GM23338 (cell line): Measurements from ENCODE around the gene TECPR2. TPM values are rescaled to one million over a fixed set of nuclear protein-coding genes. Genes with fewer than 3 reads are reported as not detected.

Experiments
- ATAC-seq: fragments of 200-7000 bp; cut with Tn5 transposase; 3 replicates; pipeline ENCODE4 v1.9.1; 2020
- DNase-seq: peaks from one replicate; pipeline ENCODE4 v3.0.0-alpha.2; 2015; ENCODE audit warnings: low spot score
- H2AFZ ChIP-seq: fragments of 200-600 bp; sonication (generic); 2 replicates; pipeline ENCODE4 v1.8.0; 2016; ENCODE audit warnings: antibody characterized with exemption, mild to moderate bottlenecking, moderate library complexity
- H3F3A ChIP-seq: fragments of 200-600 bp; sonication (generic); replicated peaks from 2 replicates; pipeline ENCODE4 v1.8.0; 2017; ENCODE audit warnings: antibody characterized with exemption, mixed run types, low read depth
- H3K27ac ChIP-seq: fragments of 200-600 bp; sonication (generic); 2 replicates; pipeline ENCODE4 v1.6.1; 2016; ENCODE audit warnings: low read depth
- H3K27me3 ChIP-seq: fragments of 200-600 bp; sonication (generic); 2 replicates; pipeline ENCODE4 v1.8.0; 2016; ENCODE audit warnings: mild to moderate bottlenecking, mixed run types, moderate library complexity; ENCODE audit not compliant: insufficient read depth
- H3K36me3 ChIP-seq: fragments of 200-600 bp; sonication (generic); 2 replicates; pipeline ENCODE4 v1.8.0; 2016; ENCODE audit warnings: mild to moderate bottlenecking; ENCODE audit not compliant: insufficient read depth
- H3K4me1 ChIP-seq: fragments of 200-600 bp; sonication (generic); 2 replicates; pipeline ENCODE4 v1.8.0; 2016; ENCODE audit warnings: mild to moderate bottlenecking, moderate library complexity; ENCODE audit not compliant: insufficient read depth
- H3K4me2 ChIP-seq: fragments of 200-600 bp; sonication (generic); 2 replicates; pipeline ENCODE4 v1.7.1; 2017; ENCODE audit warnings: mixed run types
- H3K4me3 ChIP-seq: fragments of 200-600 bp; sonication (generic); 2 replicates; pipeline ENCODE4 v1.6.1; 2016; ENCODE audit warnings: mixed run types
- H3K79me2 ChIP-seq: fragments of 200-600 bp; sonication (generic); replicated peaks from 2 replicates; pipeline ENCODE4 v1.8.0; 2017; ENCODE audit warnings: mild to moderate bottlenecking; ENCODE audit not compliant: insufficient read depth
- H3K9me2 ChIP-seq: fragments of 200-600 bp; sonication (generic); 2 replicates; pipeline ENCODE4 v1.8.0; 2017; ENCODE audit not compliant: insufficient read depth
- H4K20me1 ChIP-seq: fragments of 200-600 bp; sonication (generic); replicated peaks from 2 replicates; pipeline ENCODE4 v1.8.0; 2017; ENCODE audit warnings: mild to moderate bottlenecking; ENCODE audit not compliant: insufficient read depth
- H3K27ac Mint-ChIP-seq: 2 replicates; pipeline ENCODE4 v1.8.0; 2020; ENCODE audit warnings: inconsistent platforms, mild to moderate bottlenecking, moderate library complexity, mixed read lengths
- H3K27me3 Mint-ChIP-seq: 3 replicates; pipeline ENCODE4 v1.8.0; 2022; ENCODE audit warnings: low read depth, mild to moderate bottlenecking, moderate library complexity, mixed read lengths, inconsistent platforms; ENCODE audit not compliant: insufficient read depth, poor library complexity
- H3K36me3 Mint-ChIP-seq: 3 replicates; pipeline ENCODE4 v1.8.0; 2021; ENCODE audit warnings: low read depth, mild to moderate bottlenecking, inconsistent platforms, moderate library complexity, mixed read lengths
- H3K4me1 Mint-ChIP-seq: 3 replicates; pipeline ENCODE4 v1.8.0; 2020; ENCODE audit warnings: mild to moderate bottlenecking, inconsistent platforms, mixed read lengths
- H3K4me3 Mint-ChIP-seq: 3 replicates; pipeline ENCODE4 v1.8.0; 2021; ENCODE audit warnings: moderate library complexity, mild to moderate bottlenecking, inconsistent platforms, mixed read lengths
- H3K9me3 Mint-ChIP-seq: 3 replicates; pipeline ENCODE4 v1.8.0; 2020; ENCODE audit warnings: moderate library complexity, mild to moderate bottlenecking, inconsistent platforms, mixed read lengths
- CREB1 ChIP-seq: fragments of 250-450 bp; sonication (Bioruptor Pico); IDR thresholded peaks from 2 replicates; pipeline ENCODE4 v1.5.0; 2020; ENCODE audit warnings: low read depth, mild to moderate bottlenecking, moderate library complexity
- ETS1 ChIP-seq: IDR thresholded peaks from 2 replicates; pipeline ENCODE4 v1.6.1; 2016; ENCODE audit warnings: antibody characterized with exemption
- EZH2 ChIP-seq: fragments of 200-600 bp; sonication (generic); IDR thresholded peaks from one replicate; pipeline ENCODE4 v1.8.0; 2017; ENCODE audit warnings: antibody characterized with exemption, mild to moderate bottlenecking, low read depth; ENCODE audit not compliant: unreplicated experiment
- EZH2phosphoT487 ChIP-seq: fragments of 200-600 bp; sonication (generic); IDR thresholded peaks from one replicate; pipeline ENCODE4 v1.8.1; 2018; ENCODE audit warnings: antibody characterized with exemption; ENCODE audit not compliant: unreplicated experiment
- JUNB ChIP-seq: IDR thresholded peaks from one replicate; pipeline ENCODE4 v1.6.1; 2016; ENCODE audit warnings: antibody characterized with exemption; ENCODE audit not compliant: unreplicated experiment
- NANOG ChIP-seq: IDR thresholded peaks from 2 replicates; pipeline ENCODE4 v1.6.1; 2016; ENCODE audit warnings: antibody characterized with exemption, borderline replicate concordance
- POLR2AphosphoS5 ChIP-seq: IDR thresholded peaks from 2 replicates; pipeline ENCODE4 v1.6.1; 2016; ENCODE audit warnings: antibody characterized with exemption, low read depth
- STAT1 ChIP-seq: IDR thresholded peaks from one replicate; pipeline ENCODE4 v1.6.1; 2016; ENCODE audit warnings: antibody characterized with exemption; ENCODE audit not compliant: unreplicated experiment
- ZNF114 ChIP-seq: fragments of 250-450 bp; sonication (Bioruptor Pico); IDR thresholded peaks from 2 replicates; pipeline ENCODE4 v1.5.0; 2020; ENCODE audit warnings: mild to moderate bottlenecking, moderate library complexity
- ZNF331 ChIP-seq: fragments of 250-450 bp; sonication (Bioruptor Pico); IDR thresholded peaks from 2 replicates; pipeline ENCODE4 v1.5.0; 2020; ENCODE audit warnings: low read depth, mild to moderate bottlenecking, moderate library complexity
- ZNF462 ChIP-seq: fragments of 250-450 bp; sonication (Bioruptor Pico); IDR thresholded peaks from 2 replicates; pipeline ENCODE4 v1.5.0; 2020; ENCODE audit warnings: mild to moderate bottlenecking, moderate library complexity
- polyA plus RNA-seq: library from polyadenylated mRNA; unstranded; fragments of >200 nt; fragmentation: Nextera tagmentation; extraction: Ambion mirVana; gene quantifications from 2 replicates; pipeline ENCODE4 v1.2.1, GENCODE V29; 2016
- total RNA-seq: library from RNA; depleted of rRNA; stranded (reverse); fragments of >200 nt; shearing (Covaris generic); gene quantifications from 2 replicates; pipeline ENCODE4 v1.2.3, GENCODE V29; 2014
- TF ChIP-seq, protein P1 (sequence below): IDR thresholded peaks from one replicate; pipeline ENCODE4 v1.6.1; 2018; ENCODE audit warnings: antibody characterized with exemption; ENCODE audit not compliant: unreplicated experiment
- TF ChIP-seq, protein P2 (sequence below), 2 experiments: fragments of 200-600 bp in 1 of 2; sonication (generic) in 1 of 2; conservative IDR thresholded peaks; 2 replicates each; pipeline versions ENCODE4 v1.5.1 to v1.6.1; 2016 to 2017; ENCODE audit warnings: antibody characterized with exemption in 2 of 2, low read depth in 2 of 2, mild to moderate bottlenecking in 2 of 2, moderate library complexity in 1 of 2

The TECPR2 gene
- total and polyA plus RNA-seq, 2 experiments from 2014 or later: 4.8 to 20.5 TPM

DNA sequence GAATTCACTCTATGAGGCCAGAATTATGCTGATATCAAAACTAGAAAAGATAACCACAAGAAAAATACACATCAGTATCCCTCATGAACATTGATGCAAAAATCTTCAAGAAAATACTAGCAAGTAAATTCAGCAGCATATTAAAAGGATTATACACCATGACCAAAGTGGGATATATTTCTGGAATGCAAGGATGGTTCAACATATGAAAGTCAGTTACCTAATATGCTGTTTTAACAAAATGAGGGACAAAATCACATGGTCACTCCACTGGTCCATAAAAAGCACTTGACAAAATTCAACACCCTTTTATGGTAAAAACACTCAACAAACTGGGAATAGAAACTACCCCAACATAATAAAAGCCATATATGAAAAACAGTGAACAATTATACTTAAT, 40.3 kb downstream of the TECPR2 start:
- Histone ChIP-seq H3K4me3 (no peak overlapping the region), H3F3A (no peaks in the 10 kb centered on the region), H3K4me2 (no peak overlapping the region), H2AFZ (no peak overlapping the region), H3K27ac (no peak overlapping the region), H3K79me2 (no peaks in the 10 kb centered on the region), H3K4me1 (peaks cover under 1% of the 10 kb centered on the region; the same call in 1 of the 2 replicates), H3K9me2 (no peaks in the 10 kb centered on the region), H4K20me1 (no peaks in the 10 kb centered on the region), H3K36me3 (0 out of 2 replicates have a peak, but pooled peaks cover 17% of the 10 kb centered on the region), H3K27me3 (no peaks in the 10 kb centered on the region)
- TF ChIP-seq, protein P1, sequence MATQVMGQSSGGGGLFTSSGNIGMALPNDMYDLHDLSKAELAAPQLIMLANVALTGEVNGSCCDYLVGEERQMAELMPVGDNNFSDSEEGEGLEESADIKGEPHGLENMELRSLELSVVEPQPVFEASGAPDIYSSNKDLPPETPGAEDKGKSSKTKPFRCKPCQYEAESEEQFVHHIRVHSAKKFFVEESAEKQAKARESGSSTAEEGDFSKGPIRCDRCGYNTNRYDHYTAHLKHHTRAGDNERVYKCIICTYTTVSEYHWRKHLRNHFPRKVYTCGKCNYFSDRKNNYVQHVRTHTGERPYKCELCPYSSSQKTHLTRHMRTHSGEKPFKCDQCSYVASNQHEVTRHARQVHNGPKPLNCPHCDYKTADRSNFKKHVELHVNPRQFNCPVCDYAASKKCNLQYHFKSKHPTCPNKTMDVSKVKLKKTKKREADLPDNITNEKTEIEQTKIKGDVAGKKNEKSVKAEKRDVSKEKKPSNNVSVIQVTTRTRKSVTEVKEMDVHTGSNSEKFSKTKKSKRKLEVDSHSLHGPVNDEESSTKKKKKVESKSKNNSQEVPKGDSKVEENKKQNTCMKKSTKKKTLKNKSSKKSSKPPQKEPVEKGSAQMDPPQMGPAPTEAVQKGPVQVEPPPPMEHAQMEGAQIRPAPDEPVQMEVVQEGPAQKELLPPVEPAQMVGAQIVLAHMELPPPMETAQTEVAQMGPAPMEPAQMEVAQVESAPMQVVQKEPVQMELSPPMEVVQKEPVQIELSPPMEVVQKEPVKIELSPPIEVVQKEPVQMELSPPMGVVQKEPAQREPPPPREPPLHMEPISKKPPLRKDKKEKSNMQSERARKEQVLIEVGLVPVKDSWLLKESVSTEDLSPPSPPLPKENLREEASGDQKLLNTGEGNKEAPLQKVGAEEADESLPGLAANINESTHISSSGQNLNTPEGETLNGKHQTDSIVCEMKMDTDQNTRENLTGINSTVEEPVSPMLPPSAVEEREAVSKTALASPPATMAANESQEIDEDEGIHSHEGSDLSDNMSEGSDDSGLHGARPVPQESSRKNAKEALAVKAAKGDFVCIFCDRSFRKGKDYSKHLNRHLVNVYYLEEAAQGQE: no peak
- TF ChIP-seq CREB1 (CRISPR knock-in tag) (no peak), ZNF462 (CRISPR knock-in tag) (no peak), ZNF331 (CRISPR knock-in tag) (no peak), JUNB (no peak), EZH2phosphoT487 (no peak), STAT1 (no peak), EZH2 (no peak), ZNF114 (CRISPR knock-in tag) (no peak), NANOG (no peak), ETS1 (no peak), POLR2AphosphoS5 (no peak)
- TF ChIP-seq, protein P2, sequence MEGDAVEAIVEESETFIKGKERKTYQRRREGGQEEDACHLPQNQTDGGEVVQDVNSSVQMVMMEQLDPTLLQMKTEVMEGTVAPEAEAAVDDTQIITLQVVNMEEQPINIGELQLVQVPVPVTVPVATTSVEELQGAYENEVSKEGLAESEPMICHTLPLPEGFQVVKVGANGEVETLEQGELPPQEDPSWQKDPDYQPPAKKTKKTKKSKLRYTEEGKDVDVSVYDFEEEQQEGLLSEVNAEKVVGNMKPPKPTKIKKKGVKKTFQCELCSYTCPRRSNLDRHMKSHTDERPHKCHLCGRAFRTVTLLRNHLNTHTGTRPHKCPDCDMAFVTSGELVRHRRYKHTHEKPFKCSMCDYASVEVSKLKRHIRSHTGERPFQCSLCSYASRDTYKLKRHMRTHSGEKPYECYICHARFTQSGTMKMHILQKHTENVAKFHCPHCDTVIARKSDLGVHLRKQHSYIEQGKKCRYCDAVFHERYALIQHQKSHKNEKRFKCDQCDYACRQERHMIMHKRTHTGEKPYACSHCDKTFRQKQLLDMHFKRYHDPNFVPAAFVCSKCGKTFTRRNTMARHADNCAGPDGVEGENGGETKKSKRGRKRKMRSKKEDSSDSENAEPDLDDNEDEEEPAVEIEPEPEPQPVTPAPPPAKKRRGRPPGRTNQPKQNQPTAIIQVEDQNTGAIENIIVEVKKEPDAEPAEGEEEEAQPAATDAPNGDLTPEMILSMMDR (conservative IDR thresholded peaks at IDR 0.05; ENCODE audit: low read depth in 2 of 2): no peak
- Mint-ChIP-seq H3K9me3 (peaks cover 41% of the 10 kb centered on the region), H3K4me1 (peaks cover 5% of the 10 kb centered on the region; the same call in 1 of the 3 replicates), H3K36me3 (peaks cover 56% of the 10 kb centered on the region), H3K4me3 (no peak overlapping the region), H3K27me3 (peaks cover 1% of the 10 kb centered on the region), H3K27ac (no peak overlapping the region)
- DNase-seq (no peak), ATAC-seq (no peak)
